ENCODE measurements around the gene VWA8. TPM values are rescaled to one million over a fixed set of nuclear protein-coding genes. Genes with fewer than 3 reads are reported as not detected.

Gene VWA8
- total and polyA plus RNA-seq, 2 of the 8 experiments (the other 6 are each of a cell fraction or from before 2014, with no cell fraction given), result 5.9 to 19.6 TPM

GRCh38 chr13:41971848-41972247, 10.9 kb upstream of the VWA8 start:
- H3K27ac ChIP-seq (ENCODE audit: low read depth, low read length), result no peak overlapping the region
- no peaks in the 10 kb centered on the region for H3K79me2 ChIP-seq (ENCODE audit: control insufficient read depth in 1 of 2, insufficient read depth in 2 of 2, low read length in 2 of 2)
- no peak overlapping the region for H3K56ac ChIP-seq (replicated peaks; ENCODE audit: insufficient read length, low read depth, low read length)
- no peak overlapping the region for H2BK20ac ChIP-seq (ENCODE audit: low read length)
- POLR2A ChIA-PET (ENCODE audit: partially characterized antibody), result interaction anchor here (0.7 to 2.9 kb wide), 2 partner anchors 10 to 69 kb away, joined by 3 to 16 read pairs; partner anchors contain the start of gene VWA8
- H3K27me3 ChIP-seq (replicated peaks in 1 of 4; ENCODE audit: control insufficient read depth in 3 of 4, extremely low read depth in 1 of 4, insufficient read depth in 3 of 4, low read length in 3 of 4), result no peaks in the 10 kb centered on the region
- no peaks in the 10 kb centered on the region for H3K9me3 ChIP-seq (ENCODE audit: insufficient read depth in 2 of 2, low read depth in 1 of 2, low read length in 1 of 2)
- H3K9ac ChIP-seq (replicated peaks in 1 of 4; ENCODE audit: extremely low read depth in 1 of 4, low read depth in 3 of 4, low read length in 3 of 4), result no peak overlapping the region
- H2BK5ac ChIP-seq (ENCODE audit: low read depth, low read length), result no peak overlapping the region
- H3K4me2 ChIP-seq (ENCODE audit: insufficient read depth in 1 of 2, low read depth in 2 of 2, low read length in 2 of 2), result no peak overlapping the region
- no peak overlapping the region for H3K23ac ChIP-seq (ENCODE audit: insufficient read length)
- peak overlapping the region; percentile 85 for H2AFZ ChIP-seq (ENCODE audit: low read length)
- H2BK12ac ChIP-seq (ENCODE audit: low read depth, low read length), result no peak overlapping the region
- CTCF ChIA-PET (ENCODE audit: partially characterized antibody), result interaction anchor here (1.1 to 5.2 kb wide), 3 partner anchors 9 to 569 kb away, joined by 3 to 31 read pairs (median 3); partner anchors contain the start of gene VWA8
- H2BK15ac ChIP-seq (ENCODE audit: low read length), result no peak overlapping the region
- no peak overlapping the region for H3K4me3 ChIP-seq (ENCODE audit: extremely low read depth in 1 of 4, insufficient read depth in 2 of 4, low read depth in 3 of 4, low read length in 4 of 4)
- H3K18ac ChIP-seq (ENCODE audit: extremely low read depth, low read length), result no peak overlapping the region
- no peak for FAIRE-seq
- no peak overlapping the region for H2BK120ac ChIP-seq (replicated peaks; ENCODE audit: low read depth, low read length)
- no peaks in the 10 kb centered on the region for H4K20me1 ChIP-seq (replicated peaks in 1 of 2; ENCODE audit: control insufficient read depth in 1 of 2, insufficient read depth in 2 of 2, low read length in 2 of 2)
- H3K14ac ChIP-seq (ENCODE audit: insufficient read length), result no peak overlapping the region
- no peak overlapping the region for H4K91ac ChIP-seq (replicated peaks; ENCODE audit: insufficient read length, low read length)
- no peak overlapping the region for H3K4ac ChIP-seq (replicated peaks; ENCODE audit: insufficient read length, low read depth, low read length)
- no peak overlapping the region for H2AK5ac ChIP-seq (ENCODE audit: low read depth, low read length)
- no peaks in the 10 kb centered on the region for H3K79me1 ChIP-seq (ENCODE audit: low read depth, low read length)
- H4K5ac ChIP-seq (ENCODE audit: insufficient read length, low read depth, low read length), result no peak overlapping the region
- no peaks in the 10 kb centered on the region for H3K36me3 ChIP-seq (ENCODE audit: control insufficient read depth in 2 of 4, insufficient read depth in 4 of 4, low read length in 3 of 4)
- H3K4me1 ChIP-seq (replicated peaks in 1 of 4; ENCODE audit: control insufficient read depth in 3 of 4, insufficient read depth in 4 of 4, low read length in 3 of 4), result peaks cover 5 to 11% (median 10%) of the 10 kb centered on the region in 4 experiments
- no peak overlapping the region for H4K8ac ChIP-seq (ENCODE audit: extremely low read depth, insufficient read depth, low read length)
- no peaks in the 10 kb centered on the region for H3K23me2 ChIP-seq (ENCODE audit: low read depth, low read length)
- 79% methylated on average over 5 of the region's 5 CpGs; no CpG with 5 or more reads in 1 of the 2 experiments for WGBS, 2 experiments (ENCODE audit: extremely low coverage in 1 of 2, insufficient coverage in 1 of 2, insufficient read length in 1 of 2, insufficient replicate concordance in 2 of 2, low coverage in 1 of 2, low lambda C conversion rate in 2 of 2, missing lambda C conversion rate in 1 of 2)
- no peak for DNase-seq (ENCODE audit: low read depth in 1 of 2, low spot score in 2 of 2)
- TF ChIP-seq SP2 (IDR thresholded peaks at IDR 0.05; ENCODE audit: low read length) (no peak), SIN3A (conservative IDR thresholded peaks at IDR 0.05 in 1 of 2, IDR thresholded peaks at IDR 0.05 in 1 of 2; ENCODE audit: low read depth in 1 of 2, low read length in 2 of 2) (no peak), KDM1A (IDR thresholded peaks at IDR 0.05; ENCODE audit: borderline replicate concordance, low read length) (no peak), TEAD4 (IDR thresholded peaks at IDR 0.05; ENCODE audit: low read depth, low read length) (no peak), RBBP5 (IDR thresholded peaks at IDR 0.05; ENCODE audit: borderline replicate concordance, low read depth, low read length) (no peak), RNF2 (IDR thresholded peaks at IDR 0.05; ENCODE audit: borderline replicate concordance, low read depth, low read length, missing control alignments, poor library complexity, severe bottlenecking) (no peak), ASH2L (IDR thresholded peaks at IDR 0.05; ENCODE audit: low read length) (no peak), POLR2A (IDR thresholded peaks at IDR 0.05; ENCODE audit: control extremely low read depth in 1 of 2, low read depth in 2 of 2, low read length in 2 of 2) (no peak), PHF8 (conservative IDR thresholded peaks at IDR 0.05; ENCODE audit: low read depth, low read length) (no peak), ZNF274 (IDR thresholded peaks at IDR 0.05; ENCODE audit: borderline replicate concordance, extremely low read depth, low read length) (no peak), NANOG (IDR thresholded peaks at IDR 0.05; ENCODE audit: insufficient read depth, low read depth, low read length, poor library complexity, severe bottlenecking) (no peak), EZH2 (IDR thresholded peaks at IDR 0.05; ENCODE audit: low read depth, low read length, severe bottlenecking) (no peak)
- TF ChIP-seq, protein P1, sequence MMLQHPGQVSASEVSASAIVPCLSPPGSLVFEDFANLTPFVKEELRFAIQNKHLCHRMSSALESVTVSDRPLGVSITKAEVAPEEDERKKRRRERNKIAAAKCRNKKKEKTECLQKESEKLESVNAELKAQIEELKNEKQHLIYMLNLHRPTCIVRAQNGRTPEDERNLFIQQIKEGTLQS (IDR thresholded peaks at IDR 0.05; ENCODE audit: insufficient read depth, low read depth, low read length), result no peak
